ENCODE data around the gene PPP2R5C.

PPP2R5C gene

GRCh38 chr14:101859538-101859902 is 98.0 kb downstream of the PPP2R5C start:
- in situ Hi-C loops (cut with MboI; ENCODE audit: low pct_unique_long_range_greater_than_20kb, low sequenced_read_pairs, unreplicated experiment) = no loop called here

GRCh38 chr14:101859958-101860357 is 98.4 kb downstream of the PPP2R5C start:
- no peak for DNase-seq (ENCODE audit: low spot score)
- no peak for TF ChIP-seq CTCF (IDR thresholded peaks at IDR 0.05; ENCODE audit: extremely low read depth, insufficient read depth, missing control alignments)
- in situ Hi-C loops (cut with MboI; ENCODE audit: low pct_unique_long_range_greater_than_20kb, low sequenced_read_pairs, unreplicated experiment) = no loop called here

More at GRCh38 chr14:101859538-101859902, 98.0 kb downstream of the PPP2R5C start:
- DNase-seq (ENCODE audit: low spot score) = no peak
- no peak for TF ChIP-seq CTCF (IDR thresholded peaks at IDR 0.05; ENCODE audit: extremely low read depth, insufficient read depth, missing control alignments)

GRCh38 chr14:101861464-101861863 is 100.0 kb downstream of the PPP2R5C start:
- no peak for TF ChIP-seq CTCF (IDR thresholded peaks at IDR 0.05; ENCODE audit: extremely low read depth, insufficient read depth, missing control alignments)
- DNase-seq (ENCODE audit: low spot score) = no peak

GRCh38 chr14:101862177-101862576 is 100.7 kb downstream of the PPP2R5C start:
- in situ Hi-C loops (cut with MboI; ENCODE audit: low pct_unique_long_range_greater_than_20kb, low sequenced_read_pairs, unreplicated experiment) = no loop called here
- DNase-seq (ENCODE audit: low spot score) = no peak

More at GRCh38 chr14:101861464-101861863, 100.0 kb downstream of the PPP2R5C start:
- in situ Hi-C loops (cut with MboI; ENCODE audit: low pct_unique_long_range_greater_than_20kb, low sequenced_read_pairs, unreplicated experiment) = no loop called here

GRCh38 chr14:101862711-101863110 is 101.2 kb downstream of the PPP2R5C start:
- no peak for TF ChIP-seq CTCF (IDR thresholded peaks at IDR 0.05; ENCODE audit: extremely low read depth, insufficient read depth, missing control alignments)
- DNase-seq (ENCODE audit: low spot score) = no peak
- in situ Hi-C loops (cut with MboI; ENCODE audit: low pct_unique_long_range_greater_than_20kb, low sequenced_read_pairs, unreplicated experiment) = no loop called here

More at GRCh38 chr14:101862177-101862576, 100.7 kb downstream of the PPP2R5C start:
- no peak for TF ChIP-seq CTCF (IDR thresholded peaks at IDR 0.05; ENCODE audit: extremely low read depth, insufficient read depth, missing control alignments)

GRCh38 chr14:101865288-101865687 is 103.8 kb downstream of the PPP2R5C start:
- no peak for DNase-seq (ENCODE audit: low spot score)
- no peak for TF ChIP-seq CTCF (IDR thresholded peaks at IDR 0.05; ENCODE audit: extremely low read depth, insufficient read depth, missing control alignments)
- in situ Hi-C loops (cut with MboI; ENCODE audit: low pct_unique_long_range_greater_than_20kb, low sequenced_read_pairs, unreplicated experiment) = no loop called here

GRCh38 chr14:101867854-101868253 is 106.3 kb downstream of the PPP2R5C start:
- in situ Hi-C loops (cut with MboI; ENCODE audit: low pct_unique_long_range_greater_than_20kb, low sequenced_read_pairs, unreplicated experiment) = no loop called here
- no peak for DNase-seq (ENCODE audit: low spot score)
- no peak for TF ChIP-seq CTCF (IDR thresholded peaks at IDR 0.05; ENCODE audit: extremely low read depth, insufficient read depth, missing control alignments)
